ENCODE results near the gene LLCFC1.
"Not testable (repeated sequence)": the region's sequence is repeated elsewhere in the genome, so short reads cannot be mapped to it uniquely, and the experiment has no call there.

LLCFC1 gene

DNA sequence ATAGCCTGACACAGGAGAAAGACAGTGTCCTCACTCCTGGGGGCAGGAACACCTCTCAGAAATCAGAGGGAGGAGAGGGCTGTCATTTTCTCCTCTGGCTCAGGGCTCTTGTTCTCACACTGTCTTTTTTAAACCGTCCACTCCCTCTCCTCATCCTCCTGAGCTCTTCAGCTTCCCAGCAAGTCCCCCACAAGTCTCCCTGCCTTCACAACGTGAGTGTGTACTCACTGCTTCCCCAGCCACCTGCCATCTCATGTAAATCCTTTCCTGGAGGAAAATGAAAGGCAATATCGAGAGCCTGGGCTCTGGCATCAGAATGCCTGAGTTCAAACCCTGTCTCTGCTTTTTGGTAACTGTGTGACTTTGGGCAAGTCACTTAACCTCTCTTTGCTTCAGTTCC is 5.7 kb downstream of the LLCFC1 start:
- no peak for DNase-seq

DNA sequence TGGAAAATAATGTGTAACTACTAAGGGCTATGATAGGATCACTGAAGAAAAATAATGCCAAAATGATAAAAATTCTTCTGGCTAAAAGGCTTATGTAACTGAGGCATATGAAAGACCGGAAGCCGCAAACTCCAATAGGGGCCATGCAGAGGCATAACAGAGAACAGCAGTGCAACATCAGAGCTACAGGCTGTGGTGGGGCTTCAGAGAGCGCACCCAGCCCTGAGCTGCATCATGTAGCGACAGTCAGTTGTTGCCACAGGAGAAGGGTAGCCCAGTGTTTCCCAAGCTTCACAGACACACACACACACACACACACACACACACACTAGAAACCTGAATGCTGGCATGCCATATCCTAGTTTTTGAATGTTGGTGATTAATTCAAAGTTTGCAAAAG is 9.3 kb downstream of the LLCFC1 start:
- no peak for DNase-seq

DNA sequence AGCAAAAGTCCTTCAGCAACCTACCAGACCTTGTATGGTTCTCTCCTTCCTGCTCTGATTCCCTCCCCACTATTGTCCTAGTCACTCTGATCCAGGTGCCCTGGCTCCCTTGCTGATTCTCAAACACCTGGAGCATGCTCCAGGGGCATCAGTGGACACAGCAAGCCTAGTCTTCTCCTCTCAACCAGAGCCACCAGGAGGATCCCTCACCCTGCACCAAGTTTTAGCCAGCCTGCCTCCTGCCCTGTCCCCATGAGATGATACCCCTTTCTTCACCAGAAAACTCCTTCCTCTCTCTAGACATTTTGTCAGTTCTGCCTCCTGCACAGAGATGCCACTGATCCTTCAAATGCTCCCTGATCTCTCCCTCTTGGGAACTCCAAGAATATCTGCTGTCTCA is 11.0 kb downstream of the LLCFC1 start:
- no peak for DNase-seq

GRCh38 chr7:142954680-142955268 is 15.5 kb downstream of the LLCFC1 start:
- DNase-seq: no peak

DNA sequence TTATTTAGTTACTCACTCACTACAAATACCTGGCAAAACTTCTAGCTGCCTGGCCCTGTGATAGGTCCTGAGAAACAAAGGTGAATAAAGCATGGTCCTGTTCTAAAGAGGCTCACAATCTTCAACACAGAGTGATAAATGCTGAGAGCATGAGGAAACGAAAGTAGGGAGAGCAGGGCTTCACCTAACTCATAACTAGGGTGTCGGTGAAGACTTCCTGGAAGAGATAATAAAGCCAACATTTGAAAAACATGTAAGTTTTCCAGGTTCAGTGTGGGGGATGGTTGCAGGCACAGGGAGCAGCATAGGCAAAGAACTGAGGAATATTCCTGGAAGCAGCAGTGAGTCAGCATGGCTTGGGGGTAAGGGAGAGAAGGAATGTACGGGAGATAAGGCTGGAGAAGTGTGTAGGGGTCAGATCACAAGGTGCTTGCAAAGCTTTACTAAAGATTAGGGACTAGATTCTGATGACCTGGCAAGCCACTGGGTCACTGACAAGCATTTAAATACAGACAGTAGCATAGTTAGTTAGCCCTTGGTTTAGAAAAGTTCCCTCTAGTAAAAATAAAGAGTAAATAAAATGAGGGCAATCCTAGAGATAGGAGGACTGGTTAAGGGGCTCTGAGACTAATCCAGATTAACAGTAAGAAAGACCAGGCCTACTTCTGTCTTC is 17.8 kb downstream of the LLCFC1 start:
- no peak for DNase-seq

GRCh38 chr7:142957723-142958122 is 18.4 kb downstream of the LLCFC1 start:
- DNase-seq: no peak

- DNase-seq: no peak
These were observed 19.9 kb downstream of the LLCFC1 start for GRCh38 chr7:142959202-142959601.

- no peak for DNase-seq
These were observed 21.8 kb downstream of the LLCFC1 start for GRCh38 chr7:142960955-142961512.

- DNase-seq: no peak
These were observed 22.3 kb downstream of the LLCFC1 start for GRCh38 chr7:142961595-142961972.

DNA sequence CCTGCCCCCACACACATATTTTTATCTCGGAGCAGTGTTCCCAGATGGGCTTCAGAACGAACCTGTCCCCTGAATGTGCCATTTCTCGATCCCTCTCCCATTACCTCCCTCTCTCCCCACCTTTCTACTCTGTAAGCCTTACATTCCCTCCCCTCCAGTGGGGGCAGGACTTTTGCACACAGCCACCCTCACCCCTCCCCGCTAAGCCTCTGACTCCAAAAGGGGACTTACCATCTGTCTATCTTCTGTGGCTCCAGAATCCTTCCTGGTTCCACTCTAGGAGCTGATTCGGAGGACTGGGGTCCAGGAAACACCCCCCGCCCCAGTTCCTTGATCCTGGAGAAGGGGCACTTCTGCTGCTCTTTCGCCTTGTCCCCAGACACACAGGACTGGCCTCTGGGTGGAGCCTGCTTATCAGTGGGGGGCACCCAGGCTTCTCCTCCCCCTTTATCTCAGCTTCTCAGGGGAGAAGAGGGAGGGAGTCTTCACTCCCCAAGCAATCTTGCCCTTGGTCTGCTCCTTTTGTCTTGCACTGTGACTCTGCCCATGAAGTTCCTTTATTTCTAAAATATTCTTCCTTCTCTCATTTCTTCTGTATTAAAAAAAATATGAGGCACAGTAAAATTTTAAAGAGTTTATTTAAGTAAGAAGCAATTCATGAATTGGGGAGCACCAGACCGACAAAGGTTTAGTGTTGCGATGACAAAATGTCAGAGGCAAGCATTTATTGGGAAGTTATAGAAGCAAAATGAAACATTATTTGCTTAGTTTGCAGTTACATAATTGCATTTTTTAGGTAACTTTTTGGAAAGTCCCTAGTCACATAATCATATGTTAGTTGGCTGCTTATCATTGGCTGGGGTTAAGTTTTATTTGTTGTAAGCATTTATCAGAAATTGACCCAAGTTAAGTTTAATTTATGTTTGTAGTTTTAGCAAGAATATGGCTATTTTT is 23.0 kb downstream of the LLCFC1 start, which contains the start of gene KEL:
TSS of gene KEL (minus strand) at position 391 of the 954 bp plus-strand sequence. CDS start at position 234, 157 bp downstream.
- no peak for DNase-seq

DNA sequence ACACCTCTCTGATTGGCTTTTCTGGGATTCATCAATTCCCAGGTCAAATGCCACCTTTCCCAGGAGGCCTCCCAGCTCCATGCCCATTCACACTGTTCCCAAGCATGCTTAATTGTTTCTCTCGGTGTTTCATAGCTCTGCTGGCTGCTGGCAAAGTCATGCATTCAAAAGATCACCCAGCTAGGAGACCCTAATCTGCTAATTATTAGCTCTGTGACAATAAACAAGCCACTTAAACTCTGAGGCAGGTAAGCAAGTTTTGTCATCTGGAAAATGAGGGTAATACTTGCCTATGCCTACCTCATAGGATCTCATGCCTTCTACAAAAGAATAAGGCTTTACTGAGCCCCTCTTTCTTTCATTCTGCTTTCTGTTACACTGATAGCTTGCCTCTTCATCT is 23.7 kb downstream of the LLCFC1 start:
- no peak for DNase-seq

- DNase-seq: no peak
These were observed 24.7 kb downstream of the LLCFC1 start for GRCh38 chr7:142963993-142964392.

- DNase-seq: no peak
These were observed 25.4 kb downstream of the LLCFC1 start for GRCh38 chr7:142964502-142965246.

DNA sequence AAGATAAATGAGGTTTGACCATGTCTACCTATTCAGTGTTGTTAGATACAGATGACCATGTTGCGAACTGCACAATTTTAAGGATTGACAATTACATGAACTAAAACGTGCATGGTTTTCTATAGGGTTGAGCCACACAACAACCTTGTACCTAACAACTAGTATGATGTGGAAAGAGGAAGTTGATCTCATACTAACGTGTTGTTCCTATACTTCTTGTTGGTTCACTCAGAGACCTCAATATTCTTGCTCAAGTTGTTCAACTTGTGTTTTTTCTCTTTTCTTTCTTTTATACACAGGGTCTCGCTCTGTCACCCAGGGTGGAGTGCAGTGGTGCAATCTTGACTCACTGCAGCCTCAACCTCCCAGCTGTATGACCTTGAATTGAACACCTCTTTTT is 28.9 kb downstream of the LLCFC1 start:
- DNase-seq: no peak

DNA sequence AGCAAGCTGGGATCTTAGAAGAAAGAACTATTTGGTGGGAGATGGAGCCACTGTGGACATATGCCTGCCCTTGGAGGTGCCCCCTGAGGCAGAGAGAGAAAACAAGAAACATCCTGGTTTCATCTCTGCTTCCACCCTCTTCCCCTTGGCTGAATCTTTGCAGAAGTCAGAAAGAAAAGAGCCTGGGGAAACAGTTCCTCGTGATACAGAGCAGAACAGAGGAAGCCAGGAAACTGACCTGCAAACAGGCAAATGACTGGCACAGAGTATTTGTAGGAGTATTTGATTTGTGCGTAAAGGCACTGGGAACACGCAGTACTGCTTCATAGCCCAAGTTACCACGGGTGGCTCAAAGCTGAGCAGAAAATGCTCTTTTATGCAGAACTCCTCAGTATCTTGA is 29.9 kb downstream of the LLCFC1 start:
- no peak for DNase-seq

DNA sequence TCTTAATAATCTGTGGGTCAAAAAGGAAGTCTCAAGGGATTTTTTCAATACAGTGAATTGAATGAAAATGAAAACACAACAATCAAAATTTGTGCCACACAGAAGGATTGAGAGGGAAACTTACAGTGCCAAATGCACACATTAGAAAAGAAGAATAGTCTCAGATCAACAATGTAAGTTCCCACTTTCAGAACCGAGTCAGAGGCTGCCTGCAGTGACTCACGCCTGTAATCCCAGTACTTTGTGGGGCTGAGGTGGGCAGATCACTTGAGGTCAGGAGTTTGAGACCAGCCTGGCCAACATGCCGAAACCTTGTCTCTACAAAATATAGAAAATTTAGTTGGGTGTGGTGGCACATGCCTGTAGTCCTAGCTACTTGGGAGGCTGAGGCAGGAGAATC is 35.3 kb downstream of the LLCFC1 start:
- no peak for DNase-seq

DNA sequence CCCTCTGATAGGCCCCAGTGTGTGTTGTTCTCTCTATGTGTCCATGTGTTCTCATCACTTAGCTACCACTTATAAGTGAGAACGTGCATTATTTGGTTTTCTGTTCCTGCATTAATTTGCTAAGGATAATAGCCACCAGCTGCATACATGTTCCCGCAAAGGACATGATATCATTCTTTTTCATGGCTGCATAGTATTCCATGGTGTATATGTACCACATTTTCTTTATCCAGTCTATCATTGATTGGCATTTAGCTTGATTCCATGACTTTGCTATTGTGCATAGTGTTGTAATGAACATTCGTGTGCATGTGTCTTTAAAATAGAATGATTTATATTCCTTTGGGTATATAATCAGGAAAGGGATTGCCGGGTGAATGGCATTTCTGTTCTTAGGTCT is 39.1 kb downstream of the LLCFC1 start:
- not testable (repeated sequence) for DNase-seq

- DNase-seq: no peak
These were observed 44.5 kb downstream of the LLCFC1 start for GRCh38 chr7:142983825-142984224.

DNA sequence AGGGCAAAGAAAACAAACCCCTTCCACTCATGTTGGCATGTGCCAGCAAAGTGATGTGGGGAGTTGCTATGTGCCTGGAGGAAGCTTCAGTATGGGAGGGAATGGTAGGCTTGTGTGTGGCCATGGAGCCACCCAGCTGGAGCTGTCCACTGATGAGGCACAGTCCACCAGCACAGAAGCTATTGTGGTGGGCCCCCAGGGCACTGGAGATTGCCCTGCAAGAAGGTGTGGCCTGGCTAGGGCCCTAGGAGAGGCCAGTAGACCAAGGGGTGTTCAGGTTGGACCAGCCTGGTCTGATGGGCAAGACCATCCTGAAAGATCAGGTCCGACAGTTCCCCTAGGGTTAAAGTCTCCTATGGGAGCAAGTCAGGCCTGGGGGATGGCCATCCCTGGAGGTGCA is 45.0 kb downstream of the LLCFC1 start:
- no peak for DNase-seq
